HEK293T (cell line): ENCODE data around the gene NFKBIA.
"Not testable (repeated sequence)": the region's sequence is repeated elsewhere in the genome, so short reads cannot be mapped to it uniquely, and the experiment has no call there.

Source experiments
- CTCF ChIA-PET: fragments of 350-600 bp; formaldehyde crosslinking; extraction: SDS; loops from one replicate; lab custom pipeline; 2021; ENCODE audit warnings: antibody characterized with exemption, inconsistent platforms; lab: Yijun Ruan, JAX
- POLR2A ChIA-PET: fragments of 350-600 bp; formaldehyde crosslinking; extraction: SDS; loops from one replicate; lab custom pipeline; 2020; ENCODE audit warnings: antibody characterized with exemption, inconsistent platforms; lab: Yijun Ruan, JAX
- DNase-seq: peaks from one replicate; pipeline ENCODE4 v3.0.0; 2012; ENCODE audit warnings: mixed read lengths; ENCODE audit errors: extremely low spot score
- ARNT ChIP-seq: fragments of 450-650 bp; IDR thresholded peaks from 2 replicates; pipeline ENCODE4 v1.6.1; 2017; ENCODE audit warnings: mild to moderate bottlenecking
- BHLHE40 ChIP-seq: fragments of 450-650 bp; IDR thresholded peaks from 2 replicates; pipeline ENCODE4 v1.6.1; 2016; ENCODE audit warnings: mild to moderate bottlenecking, moderate library complexity, borderline replicate concordance
- CTBP1 ChIP-seq: fragments of 450-650 bp; IDR thresholded peaks from 2 replicates; pipeline ENCODE4 v1.6.1; 2016; ENCODE audit warnings: borderline replicate concordance
- ELF4 ChIP-seq: fragments of 450-650 bp; IDR thresholded peaks from 2 replicates; pipeline ENCODE4 v1.6.1; 2017; ENCODE audit warnings: antibody characterized with exemption
- FOXA1 ChIP-seq: fragments of 450-650 bp; IDR thresholded peaks from 2 replicates; pipeline ENCODE4 v1.6.1; 2016; ENCODE audit warnings: mild to moderate bottlenecking
- FOXK2 ChIP-seq: fragments of 450-650 bp; IDR thresholded peaks from 2 replicates; pipeline ENCODE4 v1.6.1; 2016; ENCODE audit warnings: mild to moderate bottlenecking
- FOXM1 ChIP-seq: fragments of 450-650 bp; IDR thresholded peaks from 2 replicates; pipeline ENCODE4 v1.6.1; 2017; ENCODE audit warnings: mild to moderate bottlenecking, borderline replicate concordance
- HDGF ChIP-seq: fragments of 450-650 bp; IDR thresholded peaks from 2 replicates; pipeline ENCODE4 v1.6.1; 2017; ENCODE audit warnings: antibody characterized with exemption, borderline replicate concordance
- L3MBTL2 ChIP-seq: fragments of 450-650 bp; conservative IDR thresholded peaks from 2 replicates; pipeline ENCODE4 v1.6.1; 2016; ENCODE audit warnings: mild to moderate bottlenecking
- LEF1 ChIP-seq: fragments of 450-650 bp; IDR thresholded peaks from 2 replicates; pipeline ENCODE4 v1.6.1; 2017; ENCODE audit warnings: mild to moderate bottlenecking, borderline replicate concordance
- NFRKB ChIP-seq: fragments of 450-650 bp; IDR thresholded peaks from 2 replicates; pipeline ENCODE4 v1.6.1; 2016; ENCODE audit warnings: mild to moderate bottlenecking, moderate library complexity
- SP1 ChIP-seq: fragments of 450-650 bp; IDR thresholded peaks from 2 replicates; pipeline ENCODE4 v1.6.1; 2017
- SUZ12 ChIP-seq: fragments of 450-650 bp; IDR thresholded peaks from 2 replicates; pipeline ENCODE4 v1.6.1; 2016; ENCODE audit warnings: mild to moderate bottlenecking
- TARDBP ChIP-seq: fragments of 450-650 bp; IDR thresholded peaks from 2 replicates; pipeline ENCODE4 v1.6.1; 2016
- ZNF384 ChIP-seq: fragments of 450-650 bp; IDR thresholded peaks from 2 replicates; pipeline ENCODE4 v1.6.1; 2016
- TF ChIP-seq, protein P1 (sequence below): fragments of 450-650 bp; IDR thresholded peaks from 2 replicates; pipeline ENCODE4 v1.6.1; 2016

NFKBIA gene

DNA sequence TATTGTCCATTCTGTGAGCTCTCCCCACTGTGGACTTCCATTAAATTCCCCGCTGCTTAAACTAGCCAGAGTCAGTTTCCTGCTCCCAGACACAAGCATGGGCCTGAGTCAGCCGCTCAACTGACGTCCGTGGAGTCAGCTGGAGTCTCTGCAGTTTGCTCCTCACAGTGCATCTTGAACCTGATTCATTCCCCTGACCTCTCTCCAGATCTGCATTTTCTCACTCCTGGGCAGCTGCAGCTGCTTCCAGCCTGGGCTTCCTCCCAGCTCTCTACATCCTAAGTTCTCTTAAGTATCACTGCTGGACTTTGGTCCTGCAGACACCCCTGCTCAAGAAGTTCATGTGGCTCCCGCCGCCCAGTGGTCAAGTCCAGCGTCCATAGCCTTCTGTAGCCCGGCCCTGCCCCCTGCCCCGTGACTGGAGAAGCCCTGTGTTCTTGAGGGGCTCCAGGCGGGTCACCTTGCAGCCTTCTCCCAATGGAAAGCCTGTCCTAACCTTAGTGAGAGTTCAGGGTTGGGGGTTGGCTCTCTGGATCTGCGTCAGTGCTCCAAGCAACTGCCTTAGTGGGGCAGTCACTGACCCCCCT is 20.0 kb downstream of the NFKBIA start:
- POLR2A ChIA-PET: interaction anchor here (1.6 to 1.8 kb wide), 2 partner anchors 19 to 92 kb away, joined by 5 to 7 read pairs; partner anchors contain the start of gene PSMA6
- DNase-seq: no peak
- CTCF ChIA-PET: no interaction called here
- no peak for TF ChIP-seq TARDBP

DNA sequence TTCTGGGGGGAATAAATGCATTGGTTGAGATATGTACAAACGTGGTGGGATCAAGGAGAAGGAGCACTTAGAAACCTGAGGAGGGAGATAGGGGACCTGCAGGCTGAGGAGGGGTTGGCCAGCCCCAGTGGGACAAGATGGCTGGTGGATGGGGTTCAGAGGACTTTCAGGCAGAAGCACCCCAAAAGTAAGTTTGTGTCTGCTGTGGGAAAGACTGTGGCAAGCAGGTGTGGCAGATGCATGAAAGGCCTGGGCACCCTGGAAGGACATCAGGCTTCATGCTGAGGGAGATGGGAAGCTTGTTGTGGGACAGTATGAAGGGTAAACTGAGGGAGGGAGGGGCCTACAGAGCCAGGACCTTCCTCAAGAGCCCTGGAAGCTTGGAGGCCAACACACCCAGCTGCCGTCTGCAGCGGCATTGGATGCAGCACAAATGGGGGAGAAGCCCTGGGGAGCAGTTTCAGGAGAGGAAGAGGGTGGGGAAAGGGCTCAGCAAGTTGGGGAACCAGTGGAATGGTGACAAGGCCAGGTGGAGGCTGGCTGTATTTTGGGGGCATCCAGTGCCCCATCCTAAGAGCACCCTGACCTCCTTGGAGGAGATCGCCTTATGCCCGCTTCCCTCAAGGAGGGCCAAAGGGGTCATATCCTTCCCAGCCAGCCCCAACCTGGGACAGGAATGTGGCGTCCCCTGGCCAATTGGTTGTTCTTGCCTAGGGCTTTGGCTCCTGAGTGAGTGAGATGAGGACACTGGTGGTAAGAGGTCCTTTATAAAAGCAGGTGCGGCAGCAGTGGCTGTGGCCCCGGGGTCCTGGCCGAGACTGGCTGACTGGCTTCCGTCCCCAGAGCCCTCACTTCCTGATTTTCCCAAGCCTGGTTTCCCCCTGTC is 20.7 kb downstream of the NFKBIA start:
- ChIA-PET CTCF (no interaction called here), POLR2A (interaction anchor here (1.7 kb wide), 1 partner anchor 20 kb away, joined by 6 read pairs; no protein-coding TSS in a partner anchor)
- TF ChIP-seq ELF4: no peak
- TF ChIP-seq FOXM1: no peak
- TF ChIP-seq LEF1: no peak
- no peak for TF ChIP-seq FOXK2
- TF ChIP-seq ARNT: no peak
- TF ChIP-seq HDGF: no peak
- no peak for TF ChIP-seq BHLHE40
- TF ChIP-seq TARDBP: no peak
- TF ChIP-seq L3MBTL2: no peak
- TF ChIP-seq SP1: no peak
- TF ChIP-seq NFRKB: no peak
- no peak for TF ChIP-seq SUZ12
- TF ChIP-seq, protein P1, sequence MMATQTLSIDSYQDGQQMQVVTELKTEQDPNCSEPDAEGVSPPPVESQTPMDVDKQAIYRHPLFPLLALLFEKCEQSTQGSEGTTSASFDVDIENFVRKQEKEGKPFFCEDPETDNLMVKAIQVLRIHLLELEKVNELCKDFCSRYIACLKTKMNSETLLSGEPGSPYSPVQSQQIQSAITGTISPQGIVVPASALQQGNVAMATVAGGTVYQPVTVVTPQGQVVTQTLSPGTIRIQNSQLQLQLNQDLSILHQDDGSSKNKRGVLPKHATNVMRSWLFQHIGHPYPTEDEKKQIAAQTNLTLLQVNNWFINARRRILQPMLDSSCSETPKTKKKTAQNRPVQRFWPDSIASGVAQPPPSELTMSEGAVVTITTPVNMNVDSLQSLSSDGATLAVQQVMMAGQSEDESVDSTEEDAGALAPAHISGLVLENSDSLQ: no peak
- DNase-seq: no peak

DNA sequence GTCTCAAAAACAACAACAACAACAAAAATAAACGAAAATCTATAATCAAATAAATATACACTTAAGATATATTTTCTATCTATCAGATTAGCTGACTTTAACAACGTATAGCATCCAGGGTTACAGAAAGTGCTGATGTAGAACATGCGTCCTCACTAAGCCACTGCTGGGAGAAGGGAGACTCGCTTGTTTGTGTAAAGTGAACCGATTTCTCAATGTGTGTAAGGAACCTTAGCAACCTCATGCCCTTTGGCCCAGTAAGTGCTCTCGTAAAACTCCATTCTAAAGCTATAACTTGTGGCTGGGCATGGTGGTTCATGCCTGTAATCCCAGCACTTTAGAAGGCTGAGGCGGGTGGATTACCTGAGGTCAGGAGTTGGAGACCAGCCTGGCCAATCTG is 23.8 kb downstream of the NFKBIA start:
- no peak for TF ChIP-seq FOXM1
- CTCF ChIA-PET: no interaction called here
- peak; percentile 37 for DNase-seq
- POLR2A ChIA-PET: no interaction called here

DNA sequence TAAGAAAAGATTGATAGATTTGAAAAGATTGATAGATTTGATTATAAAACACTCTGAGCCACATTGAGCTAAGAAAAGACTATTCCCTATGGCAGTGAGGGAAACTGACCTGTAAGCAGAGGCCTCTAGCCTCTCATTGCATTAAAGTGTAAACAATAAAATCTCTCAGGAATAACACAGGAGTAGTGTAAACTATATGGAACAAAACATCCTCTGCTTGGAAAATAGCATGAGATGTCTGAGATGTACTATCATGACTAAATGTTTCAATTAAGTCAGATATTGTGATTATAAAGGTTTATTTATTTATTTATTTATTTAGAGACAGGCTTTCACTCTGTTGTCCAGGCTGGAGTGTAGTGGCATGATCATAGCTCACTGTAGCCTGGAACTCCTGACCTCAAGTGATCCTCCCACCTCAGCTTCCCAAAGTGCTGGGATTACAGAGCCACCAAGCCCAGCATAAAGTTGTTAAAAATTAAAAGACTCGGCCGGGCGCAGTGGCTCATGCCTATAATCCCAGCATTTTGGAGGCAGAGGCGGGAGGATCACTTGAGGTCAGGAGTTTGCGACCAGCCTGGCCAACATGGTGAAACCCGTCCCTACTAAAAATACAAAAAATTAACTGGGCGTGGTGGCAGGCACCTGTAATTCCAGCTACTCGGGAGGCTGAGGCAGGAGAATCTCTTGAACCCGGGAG is 25.2 kb downstream of the NFKBIA start:
- CTCF ChIA-PET, DNase-seq, POLR2A ChIA-PET: not testable (repeated sequence)

DNA sequence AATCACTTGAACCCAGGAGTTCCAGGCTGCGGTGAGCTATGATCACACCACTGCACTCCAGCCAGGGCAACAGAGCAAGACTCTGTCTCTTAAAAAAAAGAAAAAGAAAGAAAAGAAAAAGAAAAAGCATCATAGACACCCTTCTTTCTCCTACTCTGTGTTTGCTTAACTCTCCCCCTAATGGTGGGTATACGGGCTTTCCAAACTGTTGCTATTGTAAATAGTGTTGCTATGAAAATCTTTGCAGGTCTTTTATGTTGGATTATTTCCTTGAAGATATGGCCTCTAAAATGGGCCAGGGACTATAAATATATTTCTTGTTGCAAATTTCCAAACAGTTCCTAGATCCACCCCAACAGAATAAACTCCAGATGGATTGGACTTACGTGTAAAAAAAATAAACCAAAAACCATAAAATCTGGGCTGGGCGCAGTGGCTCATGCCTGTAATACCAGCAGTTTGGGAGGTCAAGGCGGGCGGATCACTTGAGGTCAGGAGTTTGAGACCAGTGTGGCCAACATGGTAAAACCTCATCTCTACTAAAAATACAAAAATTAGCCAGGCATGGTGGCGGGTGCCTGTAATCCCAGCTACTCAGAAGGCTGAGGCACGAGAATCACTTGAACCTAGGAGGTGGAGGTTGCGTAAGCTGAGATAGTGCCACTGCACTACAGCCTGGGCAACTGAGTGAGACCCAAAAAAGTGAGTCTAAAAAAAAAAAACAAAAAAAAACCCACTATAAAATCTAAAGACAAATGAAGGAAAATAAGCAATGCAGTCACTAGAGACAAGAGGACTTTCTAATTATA is 25.9 kb downstream of the NFKBIA start:
- TF ChIP-seq ELF4 (no peak), HDGF (no peak), BHLHE40 (no peak), LEF1 (no peak), SUZ12 (no peak), FOXM1 (no peak), TARDBP (no peak), CTBP1 (no peak), ARNT (no peak), SP1 (no peak), FOXA1 (no peak)
- TF ChIP-seq, protein P1: no peak
- DNase-seq: no peak
- ChIA-PET CTCF (no interaction called here), POLR2A (interaction anchor here (1.0 kb wide), 1 partner anchor 88 kb away, joined by 3 read pairs; no protein-coding TSS in a partner anchor)

DNA sequence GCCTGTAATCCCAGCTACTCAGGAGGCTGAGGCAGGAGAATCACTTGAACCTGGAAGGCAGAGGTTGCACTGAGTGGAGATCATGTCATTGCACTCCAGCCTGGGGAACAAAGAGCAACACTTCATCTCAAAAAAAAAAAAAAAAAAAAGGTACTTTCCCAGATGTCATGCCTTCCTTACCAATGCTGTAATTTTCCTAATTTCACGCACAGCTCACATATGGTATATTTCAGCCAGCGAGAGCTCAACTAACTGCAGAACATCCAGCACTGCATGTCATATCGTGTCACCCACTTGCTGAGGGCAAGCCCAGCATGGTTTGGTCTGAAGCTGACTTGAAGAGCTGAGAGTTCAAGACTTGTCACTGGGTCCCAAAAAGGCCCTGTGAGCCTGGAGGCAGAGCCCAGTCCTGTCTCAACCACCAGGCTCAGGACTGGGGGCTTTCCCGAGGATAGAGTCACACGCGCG is 29.0 kb downstream of the NFKBIA start:
- no peak for DNase-seq
- POLR2A ChIA-PET: interaction anchor here (0.8 to 1.7 kb wide), 2 partner anchors 28 to 83 kb away, joined by 4 read pairs; no protein-coding TSS in a partner anchor

More for the DNA sequence above, 29.0 kb downstream of the NFKBIA start:
- CTCF ChIA-PET: interaction anchor here (0.7 to 1.3 kb wide), 2 partner anchors 10 to 34 kb away, joined by 4 to 8 read pairs; no protein-coding TSS in a partner anchor
- TF ChIP-seq HDGF: no peak
- no peak for TF ChIP-seq ELF4
- TF ChIP-seq FOXM1: no peak
- TF ChIP-seq BHLHE40: no peak
- no peak for TF ChIP-seq L3MBTL2
- TF ChIP-seq CTBP1: no peak
- no peak for TF ChIP-seq LEF1
- TF ChIP-seq FOXK2: no peak
- TF ChIP-seq TARDBP: no peak
- no peak for TF ChIP-seq ZNF384
- TF ChIP-seq SP1: no peak
- no peak for TF ChIP-seq SUZ12
- no peak for TF ChIP-seq NFRKB
- TF ChIP-seq FOXA1: no peak
- TF ChIP-seq, protein P1: no peak
- TF ChIP-seq ARNT: no peak
